Measurements from ENCODE around the gene ATP2B3.

GRCh38 chrX:153512501-153512893 lies 4.9 kb upstream of the ATP2B3 start:
- TF ChIP-seq RAD21 (IDR thresholded peaks at IDR 0.05; ENCODE audit: low read length), result no peak
- no peak for TF ChIP-seq CTCF (conservative IDR thresholded peaks at IDR 0.05; ENCODE audit: low read depth, low read length)
- no peak for TF ChIP-seq SMC3 (IDR thresholded peaks at IDR 0.05; ENCODE audit: low read depth, low read length)
- no peak for TF ChIP-seq RCOR1 (IDR thresholded peaks at IDR 0.05; ENCODE audit: insufficient replicate concordance, low read length)
- no peak for TF ChIP-seq FOS (IDR thresholded peaks at IDR 0.05; ENCODE audit: low read depth, low read length)
